ENCODE results near the gene MTMR6.

The MTMR6 gene

GRCh38 chr13:25198647-25199046 is 88.6 kb downstream of the MTMR6 start:
- TF ChIP-seq CTCF (IDR thresholded peaks at IDR 0.05) = no peak

GRCh38 chr13:25196971-25197370 is 90.3 kb downstream of the MTMR6 start:
- TF ChIP-seq CTCF (IDR thresholded peaks at IDR 0.05) = no peak

Measured in LNCAP (cell line).